GM23338 (cell line): Measurements from ENCODE around the gene DUSP15. TPM values are rescaled to one million over a fixed set of nuclear protein-coding genes. Genes with fewer than 3 reads are reported as not detected.

ENCODE experiments used
- ATAC-seq: fragments of 200-7000 bp; cut with Tn5 transposase; 3 replicates; pipeline ENCODE4 v1.9.1; 2020
- DNase-seq: peaks from one replicate; pipeline ENCODE4 v3.0.0-alpha.2; 2015; ENCODE audit warnings: low spot score
- H2AFZ ChIP-seq: fragments of 200-600 bp; sonication (generic); 2 replicates; pipeline ENCODE4 v1.8.0; 2016; ENCODE audit warnings: antibody characterized with exemption, mild to moderate bottlenecking, moderate library complexity
- H3F3A ChIP-seq: fragments of 200-600 bp; sonication (generic); replicated peaks from 2 replicates; pipeline ENCODE4 v1.8.0; 2017; ENCODE audit warnings: antibody characterized with exemption, mixed run types, low read depth
- H3K27ac ChIP-seq: fragments of 200-600 bp; sonication (generic); 2 replicates; pipeline ENCODE4 v1.6.1; 2016; ENCODE audit warnings: low read depth
- H3K27me3 ChIP-seq: fragments of 200-600 bp; sonication (generic); 2 replicates; pipeline ENCODE4 v1.8.0; 2016; ENCODE audit warnings: mild to moderate bottlenecking, mixed run types, moderate library complexity; ENCODE audit not compliant: insufficient read depth
- H3K36me3 ChIP-seq: fragments of 200-600 bp; sonication (generic); 2 replicates; pipeline ENCODE4 v1.8.0; 2016; ENCODE audit warnings: mild to moderate bottlenecking; ENCODE audit not compliant: insufficient read depth
- H3K4me1 ChIP-seq: fragments of 200-600 bp; sonication (generic); 2 replicates; pipeline ENCODE4 v1.8.0; 2016; ENCODE audit warnings: mild to moderate bottlenecking, moderate library complexity; ENCODE audit not compliant: insufficient read depth
- H3K4me2 ChIP-seq: fragments of 200-600 bp; sonication (generic); 2 replicates; pipeline ENCODE4 v1.7.1; 2017; ENCODE audit warnings: mixed run types
- H3K4me3 ChIP-seq: fragments of 200-600 bp; sonication (generic); 2 replicates; pipeline ENCODE4 v1.6.1; 2016; ENCODE audit warnings: mixed run types
- H3K79me2 ChIP-seq: fragments of 200-600 bp; sonication (generic); replicated peaks from 2 replicates; pipeline ENCODE4 v1.8.0; 2017; ENCODE audit warnings: mild to moderate bottlenecking; ENCODE audit not compliant: insufficient read depth
- H3K9me2 ChIP-seq: fragments of 200-600 bp; sonication (generic); 2 replicates; pipeline ENCODE4 v1.8.0; 2017; ENCODE audit not compliant: insufficient read depth
- H4K20me1 ChIP-seq: fragments of 200-600 bp; sonication (generic); replicated peaks from 2 replicates; pipeline ENCODE4 v1.8.0; 2017; ENCODE audit warnings: mild to moderate bottlenecking; ENCODE audit not compliant: insufficient read depth
- H3K27ac Mint-ChIP-seq: 2 replicates; pipeline ENCODE4 v1.8.0; 2020; ENCODE audit warnings: inconsistent platforms, mild to moderate bottlenecking, moderate library complexity, mixed read lengths
- H3K27me3 Mint-ChIP-seq: 3 replicates; pipeline ENCODE4 v1.8.0; 2022; ENCODE audit warnings: low read depth, mild to moderate bottlenecking, moderate library complexity, mixed read lengths, inconsistent platforms; ENCODE audit not compliant: insufficient read depth, poor library complexity
- H3K36me3 Mint-ChIP-seq: 3 replicates; pipeline ENCODE4 v1.8.0; 2021; ENCODE audit warnings: low read depth, mild to moderate bottlenecking, inconsistent platforms, moderate library complexity, mixed read lengths
- H3K4me1 Mint-ChIP-seq: 3 replicates; pipeline ENCODE4 v1.8.0; 2020; ENCODE audit warnings: mild to moderate bottlenecking, inconsistent platforms, mixed read lengths
- H3K4me3 Mint-ChIP-seq: 3 replicates; pipeline ENCODE4 v1.8.0; 2021; ENCODE audit warnings: moderate library complexity, mild to moderate bottlenecking, inconsistent platforms, mixed read lengths
- H3K9me3 Mint-ChIP-seq: 3 replicates; pipeline ENCODE4 v1.8.0; 2020; ENCODE audit warnings: moderate library complexity, mild to moderate bottlenecking, inconsistent platforms, mixed read lengths
- CREB1 ChIP-seq: fragments of 250-450 bp; sonication (Bioruptor Pico); IDR thresholded peaks from 2 replicates; pipeline ENCODE4 v1.5.0; 2020; ENCODE audit warnings: low read depth, mild to moderate bottlenecking, moderate library complexity
- EZH2 ChIP-seq: fragments of 200-600 bp; sonication (generic); IDR thresholded peaks from one replicate; pipeline ENCODE4 v1.8.0; 2017; ENCODE audit warnings: antibody characterized with exemption, mild to moderate bottlenecking, low read depth; ENCODE audit not compliant: unreplicated experiment
- EZH2phosphoT487 ChIP-seq: fragments of 200-600 bp; sonication (generic); IDR thresholded peaks from one replicate; pipeline ENCODE4 v1.8.1; 2018; ENCODE audit warnings: antibody characterized with exemption; ENCODE audit not compliant: unreplicated experiment
- JUNB ChIP-seq: IDR thresholded peaks from one replicate; pipeline ENCODE4 v1.6.1; 2016; ENCODE audit warnings: antibody characterized with exemption; ENCODE audit not compliant: unreplicated experiment
- NANOG ChIP-seq: IDR thresholded peaks from 2 replicates; pipeline ENCODE4 v1.6.1; 2016; ENCODE audit warnings: antibody characterized with exemption, borderline replicate concordance
- POLR2AphosphoS5 ChIP-seq: IDR thresholded peaks from 2 replicates; pipeline ENCODE4 v1.6.1; 2016; ENCODE audit warnings: antibody characterized with exemption, low read depth
- STAT1 ChIP-seq: IDR thresholded peaks from one replicate; pipeline ENCODE4 v1.6.1; 2016; ENCODE audit warnings: antibody characterized with exemption; ENCODE audit not compliant: unreplicated experiment
- ZNF114 ChIP-seq: fragments of 250-450 bp; sonication (Bioruptor Pico); IDR thresholded peaks from 2 replicates; pipeline ENCODE4 v1.5.0; 2020; ENCODE audit warnings: mild to moderate bottlenecking, moderate library complexity
- ZNF331 ChIP-seq: fragments of 250-450 bp; sonication (Bioruptor Pico); IDR thresholded peaks from 2 replicates; pipeline ENCODE4 v1.5.0; 2020; ENCODE audit warnings: low read depth, mild to moderate bottlenecking, moderate library complexity
- polyA plus RNA-seq: library from polyadenylated mRNA; unstranded; fragments of >200 nt; fragmentation: Nextera tagmentation; extraction: Ambion mirVana; gene quantifications from 2 replicates; pipeline ENCODE4 v1.2.1, GENCODE V29; 2016
- total RNA-seq: library from RNA; depleted of rRNA; stranded (reverse); fragments of >200 nt; shearing (Covaris generic); gene quantifications from 2 replicates; pipeline ENCODE4 v1.2.3, GENCODE V29; 2014
- TF ChIP-seq, protein P1 (sequence below), 2 experiments: fragments of 200-600 bp in 1 of 2; sonication (generic) in 1 of 2; conservative IDR thresholded peaks; 2 replicates each; pipeline versions ENCODE4 v1.5.1 to v1.6.1; 2016 to 2017; ENCODE audit warnings: antibody characterized with exemption in 2 of 2, low read depth in 2 of 2, mild to moderate bottlenecking in 2 of 2, moderate library complexity in 1 of 2
- TF ChIP-seq, protein P2 (sequence below): fragments of 250-450 bp; sonication (Bioruptor Pico); IDR thresholded peaks from 2 replicates; pipeline ENCODE4 v1.5.0; 2020; ENCODE audit warnings: mild to moderate bottlenecking, moderate library complexity
- TF ChIP-seq, protein P3 (sequence below): IDR thresholded peaks from 2 replicates; pipeline ENCODE4 v1.6.1; 2016; ENCODE audit warnings: antibody characterized with exemption
- TF ChIP-seq, protein P4 (sequence below): IDR thresholded peaks from one replicate; pipeline ENCODE4 v1.6.1; 2018; ENCODE audit warnings: antibody characterized with exemption; ENCODE audit not compliant: unreplicated experiment

Gene DUSP15
- total and polyA plus RNA-seq, 2 experiments from 2014 or later: 0.61 to 2.8 TPM

- Mint-ChIP-seq H3K27ac (no peak overlapping the region), H3K4me1 (peaks cover 8% of the 10 kb centered on the region; the same call in 2 of the 3 replicates), H3K27me3 (peaks cover 32% of the 10 kb centered on the region), H3K4me3 (no peak overlapping the region; the same call in 2 of the 3 replicates), H3K9me3 (peaks cover 32% of the 10 kb centered on the region), H3K36me3 (no peaks in the 10 kb centered on the region)
- Histone ChIP-seq H3K4me3 (peak overlapping the region; percentile 50), H3K27ac (no peak overlapping the region), H3K36me3 (no peaks in the 10 kb centered on the region), H3K9me2 (no peaks in the 10 kb centered on the region), H3K4me1 (peaks cover 10% of the 10 kb centered on the region), H4K20me1 (no peaks in the 10 kb centered on the region), H3K4me2 (peak overlapping the region; percentile 82), H3K27me3 (peaks cover 55% of the 10 kb centered on the region), H3F3A (peaks cover 2% of the 10 kb centered on the region; the same call in 1 of the 2 replicates), H3K79me2 (no peaks in the 10 kb centered on the region), H2AFZ (peak overlapping the region; percentile 99)
- peak; percentile 70 for DNase-seq
- no peak for TF ChIP-seq NANOG
- TF ChIP-seq ZNF331 (CRISPR knock-in tag): no peak
- TF ChIP-seq JUNB: no peak
- TF ChIP-seq, protein P1, sequence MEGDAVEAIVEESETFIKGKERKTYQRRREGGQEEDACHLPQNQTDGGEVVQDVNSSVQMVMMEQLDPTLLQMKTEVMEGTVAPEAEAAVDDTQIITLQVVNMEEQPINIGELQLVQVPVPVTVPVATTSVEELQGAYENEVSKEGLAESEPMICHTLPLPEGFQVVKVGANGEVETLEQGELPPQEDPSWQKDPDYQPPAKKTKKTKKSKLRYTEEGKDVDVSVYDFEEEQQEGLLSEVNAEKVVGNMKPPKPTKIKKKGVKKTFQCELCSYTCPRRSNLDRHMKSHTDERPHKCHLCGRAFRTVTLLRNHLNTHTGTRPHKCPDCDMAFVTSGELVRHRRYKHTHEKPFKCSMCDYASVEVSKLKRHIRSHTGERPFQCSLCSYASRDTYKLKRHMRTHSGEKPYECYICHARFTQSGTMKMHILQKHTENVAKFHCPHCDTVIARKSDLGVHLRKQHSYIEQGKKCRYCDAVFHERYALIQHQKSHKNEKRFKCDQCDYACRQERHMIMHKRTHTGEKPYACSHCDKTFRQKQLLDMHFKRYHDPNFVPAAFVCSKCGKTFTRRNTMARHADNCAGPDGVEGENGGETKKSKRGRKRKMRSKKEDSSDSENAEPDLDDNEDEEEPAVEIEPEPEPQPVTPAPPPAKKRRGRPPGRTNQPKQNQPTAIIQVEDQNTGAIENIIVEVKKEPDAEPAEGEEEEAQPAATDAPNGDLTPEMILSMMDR (conservative IDR thresholded peaks at IDR 0.05; ENCODE audit: low read depth in 2 of 2): no peak
- TF ChIP-seq, protein P2, sequence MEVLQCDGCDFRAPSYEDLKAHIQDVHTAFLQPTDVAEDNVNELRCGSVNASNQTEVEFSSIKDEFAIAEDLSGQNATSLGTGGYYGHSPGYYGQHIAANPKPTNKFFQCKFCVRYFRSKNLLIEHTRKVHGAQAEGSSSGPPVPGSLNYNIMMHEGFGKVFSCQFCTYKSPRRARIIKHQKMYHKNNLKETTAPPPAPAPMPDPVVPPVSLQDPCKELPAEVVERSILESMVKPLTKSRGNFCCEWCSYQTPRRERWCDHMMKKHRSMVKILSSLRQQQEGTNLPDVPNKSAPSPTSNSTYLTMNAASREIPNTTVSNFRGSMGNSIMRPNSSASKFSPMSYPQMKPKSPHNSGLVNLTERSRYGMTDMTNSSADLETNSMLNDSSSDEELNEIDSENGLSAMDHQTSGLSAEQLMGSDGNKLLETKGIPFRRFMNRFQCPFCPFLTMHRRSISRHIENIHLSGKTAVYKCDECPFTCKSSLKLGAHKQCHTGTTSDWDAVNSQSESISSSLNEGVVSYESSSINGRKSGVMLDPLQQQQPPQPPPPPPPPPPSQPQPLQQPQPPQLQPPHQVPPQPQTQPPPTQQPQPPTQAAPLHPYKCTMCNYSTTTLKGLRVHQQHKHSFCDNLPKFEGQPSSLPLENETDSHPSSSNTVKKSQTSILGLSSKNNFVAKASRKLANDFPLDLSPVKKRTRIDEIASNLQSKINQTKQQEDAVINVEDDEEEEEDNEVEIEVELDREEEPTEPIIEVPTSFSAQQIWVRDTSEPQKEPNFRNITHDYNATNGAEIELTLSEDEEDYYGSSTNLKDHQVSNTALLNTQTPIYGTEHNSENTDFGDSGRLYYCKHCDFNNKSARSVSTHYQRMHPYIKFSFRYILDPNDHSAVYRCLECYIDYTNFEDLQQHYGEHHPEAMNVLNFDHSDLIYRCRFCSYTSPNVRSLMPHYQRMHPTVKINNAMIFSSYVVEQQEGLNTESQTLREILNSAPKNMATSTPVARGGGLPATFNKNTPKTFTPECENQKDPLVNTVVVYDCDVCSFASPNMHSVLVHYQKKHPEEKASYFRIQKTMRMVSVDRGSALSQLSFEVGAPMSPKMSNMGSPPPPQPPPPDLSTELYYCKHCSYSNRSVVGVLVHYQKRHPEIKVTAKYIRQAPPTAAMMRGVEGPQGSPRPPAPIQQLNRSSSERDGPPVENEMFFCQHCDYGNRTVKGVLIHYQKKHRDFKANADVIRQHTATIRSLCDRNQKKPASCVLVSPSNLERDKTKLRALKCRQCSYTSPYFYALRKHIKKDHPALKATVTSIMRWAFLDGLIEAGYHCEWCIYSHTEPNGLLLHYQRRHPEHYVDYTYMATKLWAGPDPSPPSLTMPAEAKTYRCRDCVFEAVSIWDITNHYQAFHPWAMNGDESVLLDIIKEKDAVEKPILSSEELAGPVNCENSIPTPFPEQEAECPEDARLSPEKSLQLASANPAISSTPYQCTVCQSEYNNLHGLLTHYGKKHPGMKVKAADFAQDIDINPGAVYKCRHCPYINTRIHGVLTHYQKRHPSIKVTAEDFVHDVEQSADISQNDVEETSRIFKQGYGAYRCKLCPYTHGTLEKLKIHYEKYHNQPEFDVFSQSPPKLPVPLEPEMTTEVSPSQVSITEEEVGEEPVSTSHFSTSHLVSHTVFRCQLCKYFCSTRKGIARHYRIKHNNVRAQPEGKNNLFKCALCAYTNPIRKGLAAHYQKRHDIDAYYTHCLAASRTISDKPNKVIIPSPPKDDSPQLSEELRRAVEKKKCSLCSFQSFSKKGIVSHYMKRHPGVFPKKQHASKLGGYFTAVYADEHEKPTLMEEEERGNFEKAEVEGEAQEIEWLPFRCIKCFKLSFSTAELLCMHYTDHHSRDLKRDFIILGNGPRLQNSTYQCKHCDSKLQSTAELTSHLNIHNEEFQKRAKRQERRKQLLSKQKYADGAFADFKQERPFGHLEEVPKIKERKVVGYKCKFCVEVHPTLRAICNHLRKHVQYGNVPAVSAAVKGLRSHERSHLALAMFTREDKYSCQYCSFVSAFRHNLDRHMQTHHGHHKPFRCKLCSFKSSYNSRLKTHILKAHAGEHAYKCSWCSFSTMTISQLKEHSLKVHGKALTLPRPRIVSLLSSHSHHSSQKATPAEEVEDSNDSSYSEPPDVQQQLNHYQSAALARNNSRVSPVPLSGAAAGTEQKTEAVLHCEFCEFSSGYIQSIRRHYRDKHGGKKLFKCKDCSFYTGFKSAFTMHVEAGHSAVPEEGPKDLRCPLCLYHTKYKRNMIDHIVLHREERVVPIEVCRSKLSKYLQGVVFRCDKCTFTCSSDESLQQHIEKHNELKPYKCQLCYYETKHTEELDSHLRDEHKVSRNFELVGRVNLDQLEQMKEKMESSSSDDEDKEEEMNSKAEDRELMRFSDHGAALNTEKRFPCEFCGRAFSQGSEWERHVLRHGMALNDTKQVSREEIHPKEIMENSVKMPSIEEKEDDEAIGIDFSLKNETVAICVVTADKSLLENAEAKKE (CRISPR knock-in tag): no peak
- no peak for TF ChIP-seq ZNF114
- TF ChIP-seq, protein P3, sequence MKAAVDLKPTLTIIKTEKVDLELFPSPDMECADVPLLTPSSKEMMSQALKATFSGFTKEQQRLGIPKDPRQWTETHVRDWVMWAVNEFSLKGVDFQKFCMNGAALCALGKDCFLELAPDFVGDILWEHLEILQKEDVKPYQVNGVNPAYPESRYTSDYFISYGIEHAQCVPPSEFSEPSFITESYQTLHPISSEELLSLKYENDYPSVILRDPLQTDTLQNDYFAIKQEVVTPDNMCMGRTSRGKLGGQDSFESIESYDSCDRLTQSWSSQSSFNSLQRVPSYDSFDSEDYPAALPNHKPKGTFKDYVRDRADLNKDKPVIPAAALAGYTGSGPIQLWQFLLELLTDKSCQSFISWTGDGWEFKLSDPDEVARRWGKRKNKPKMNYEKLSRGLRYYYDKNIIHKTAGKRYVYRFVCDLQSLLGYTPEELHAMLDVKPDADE: no peak
- no peak for TF ChIP-seq EZH2
- TF ChIP-seq STAT1: no peak
- TF ChIP-seq CREB1: no peak
- no peak for TF ChIP-seq EZH2phosphoT487
- TF ChIP-seq, protein P4, sequence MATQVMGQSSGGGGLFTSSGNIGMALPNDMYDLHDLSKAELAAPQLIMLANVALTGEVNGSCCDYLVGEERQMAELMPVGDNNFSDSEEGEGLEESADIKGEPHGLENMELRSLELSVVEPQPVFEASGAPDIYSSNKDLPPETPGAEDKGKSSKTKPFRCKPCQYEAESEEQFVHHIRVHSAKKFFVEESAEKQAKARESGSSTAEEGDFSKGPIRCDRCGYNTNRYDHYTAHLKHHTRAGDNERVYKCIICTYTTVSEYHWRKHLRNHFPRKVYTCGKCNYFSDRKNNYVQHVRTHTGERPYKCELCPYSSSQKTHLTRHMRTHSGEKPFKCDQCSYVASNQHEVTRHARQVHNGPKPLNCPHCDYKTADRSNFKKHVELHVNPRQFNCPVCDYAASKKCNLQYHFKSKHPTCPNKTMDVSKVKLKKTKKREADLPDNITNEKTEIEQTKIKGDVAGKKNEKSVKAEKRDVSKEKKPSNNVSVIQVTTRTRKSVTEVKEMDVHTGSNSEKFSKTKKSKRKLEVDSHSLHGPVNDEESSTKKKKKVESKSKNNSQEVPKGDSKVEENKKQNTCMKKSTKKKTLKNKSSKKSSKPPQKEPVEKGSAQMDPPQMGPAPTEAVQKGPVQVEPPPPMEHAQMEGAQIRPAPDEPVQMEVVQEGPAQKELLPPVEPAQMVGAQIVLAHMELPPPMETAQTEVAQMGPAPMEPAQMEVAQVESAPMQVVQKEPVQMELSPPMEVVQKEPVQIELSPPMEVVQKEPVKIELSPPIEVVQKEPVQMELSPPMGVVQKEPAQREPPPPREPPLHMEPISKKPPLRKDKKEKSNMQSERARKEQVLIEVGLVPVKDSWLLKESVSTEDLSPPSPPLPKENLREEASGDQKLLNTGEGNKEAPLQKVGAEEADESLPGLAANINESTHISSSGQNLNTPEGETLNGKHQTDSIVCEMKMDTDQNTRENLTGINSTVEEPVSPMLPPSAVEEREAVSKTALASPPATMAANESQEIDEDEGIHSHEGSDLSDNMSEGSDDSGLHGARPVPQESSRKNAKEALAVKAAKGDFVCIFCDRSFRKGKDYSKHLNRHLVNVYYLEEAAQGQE: no peak
- no peak for TF ChIP-seq POLR2AphosphoS5
- peak; percentile 47 for ATAC-seq
These were observed 20.9 kb downstream of the DUSP15 start for GRCh38 chr20:31849306-31849930.
